Measurements from ENCODE around the gene KITLG.
"Not testable (repeated sequence)": the region's sequence is repeated elsewhere in the genome, so short reads cannot be mapped to it uniquely, and the experiment has no call there.

The KITLG gene

DNA sequence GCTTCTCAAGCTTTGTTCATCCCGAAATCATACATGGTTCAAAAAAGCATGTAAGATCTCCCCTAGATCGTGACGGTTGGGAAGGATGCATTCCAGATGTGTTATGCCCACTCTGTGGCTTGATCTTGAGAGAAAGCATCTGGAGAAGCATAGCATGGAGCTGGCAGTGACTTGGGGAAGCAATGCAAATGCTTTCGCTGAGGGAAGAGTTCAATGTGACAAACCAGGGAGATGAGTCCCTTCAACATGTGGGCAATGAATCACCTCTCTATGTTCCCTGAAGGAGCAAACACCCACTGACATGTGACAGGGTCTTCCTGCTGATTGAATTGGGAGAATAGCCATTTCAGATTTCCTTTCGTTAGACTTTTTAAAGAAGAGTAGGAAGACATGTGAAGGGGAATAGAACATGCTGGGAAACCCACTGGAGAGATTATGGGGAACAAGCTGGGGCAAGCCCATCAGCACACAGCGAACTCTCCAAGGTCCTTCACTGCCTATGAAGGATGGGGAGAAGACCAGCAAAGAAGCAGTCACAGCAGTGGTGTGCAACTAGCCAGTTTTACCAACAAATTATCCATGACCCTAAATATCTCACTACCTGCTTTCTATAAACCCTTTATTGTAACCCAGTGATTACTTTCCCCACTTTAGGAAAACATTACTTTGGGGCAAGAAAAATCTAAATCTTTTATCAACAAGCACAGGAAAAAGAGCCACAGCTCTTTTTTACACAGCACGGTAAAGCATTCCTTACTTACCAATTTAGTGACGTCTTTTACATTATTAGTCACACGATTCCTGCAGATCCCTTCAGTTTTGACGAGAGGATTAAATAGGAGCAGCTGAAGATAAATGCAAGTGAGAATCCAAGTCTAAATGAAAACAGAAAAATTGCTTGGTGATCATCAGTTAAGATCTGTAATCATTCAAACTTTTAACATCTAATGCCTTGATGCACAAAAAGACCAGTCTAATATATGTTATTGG, 35.0 kb downstream of the KITLG start:
- no peak for DNase-seq (ENCODE audit: low read depth in 2 of 2)

- no peak for DNase-seq (ENCODE audit: low read depth in 2 of 2)
These were observed 40.4 kb downstream of the KITLG start for GRCh38 chr12:88539893-88540292.

DNA sequence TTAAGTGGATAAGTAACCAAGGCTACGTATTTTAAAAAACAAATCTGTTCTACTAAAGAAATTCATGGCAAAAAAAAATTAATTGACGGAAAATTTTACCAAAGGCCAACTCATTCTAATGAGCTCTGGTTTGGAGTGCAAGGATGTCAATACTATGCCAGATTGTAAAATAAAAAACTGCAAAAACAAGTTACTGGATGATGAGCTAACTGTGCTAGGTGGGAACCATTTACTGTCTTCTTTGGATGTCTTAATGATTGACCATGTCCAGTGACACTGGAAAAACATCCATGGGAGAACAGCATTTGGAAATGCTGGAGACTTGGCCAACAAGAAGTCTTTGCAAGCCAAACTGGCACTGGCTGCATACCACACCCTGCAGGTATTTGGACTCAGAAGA, 41.6 kb downstream of the KITLG start:
- DNase-seq (ENCODE audit: low read depth in 2 of 2), result no peak

GRCh38 chr12:88538250-88538649, 42.0 kb downstream of the KITLG start:
- no peak for DNase-seq (ENCODE audit: low read depth in 2 of 2)

DNA sequence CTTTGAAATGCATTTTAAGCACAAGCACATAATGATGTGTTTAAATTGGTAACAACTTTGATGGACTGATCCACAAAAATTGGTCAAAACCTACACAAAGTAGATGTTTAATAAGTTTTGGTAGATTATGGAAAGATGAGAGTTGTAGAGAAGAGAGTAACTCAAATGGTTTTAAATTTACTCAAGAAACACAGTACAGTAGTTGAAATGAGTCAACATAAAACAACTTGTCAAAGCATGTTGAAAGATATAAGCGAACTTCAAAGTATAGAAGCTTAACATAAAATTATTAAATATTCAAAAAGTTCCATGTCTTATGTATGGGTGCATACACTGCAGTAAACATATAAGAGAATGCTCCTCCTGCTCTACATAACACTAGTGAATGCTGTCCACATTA, 49.4 kb downstream of the KITLG start:
- no peak for DNase-seq (ENCODE audit: low read depth in 2 of 2)

DNA sequence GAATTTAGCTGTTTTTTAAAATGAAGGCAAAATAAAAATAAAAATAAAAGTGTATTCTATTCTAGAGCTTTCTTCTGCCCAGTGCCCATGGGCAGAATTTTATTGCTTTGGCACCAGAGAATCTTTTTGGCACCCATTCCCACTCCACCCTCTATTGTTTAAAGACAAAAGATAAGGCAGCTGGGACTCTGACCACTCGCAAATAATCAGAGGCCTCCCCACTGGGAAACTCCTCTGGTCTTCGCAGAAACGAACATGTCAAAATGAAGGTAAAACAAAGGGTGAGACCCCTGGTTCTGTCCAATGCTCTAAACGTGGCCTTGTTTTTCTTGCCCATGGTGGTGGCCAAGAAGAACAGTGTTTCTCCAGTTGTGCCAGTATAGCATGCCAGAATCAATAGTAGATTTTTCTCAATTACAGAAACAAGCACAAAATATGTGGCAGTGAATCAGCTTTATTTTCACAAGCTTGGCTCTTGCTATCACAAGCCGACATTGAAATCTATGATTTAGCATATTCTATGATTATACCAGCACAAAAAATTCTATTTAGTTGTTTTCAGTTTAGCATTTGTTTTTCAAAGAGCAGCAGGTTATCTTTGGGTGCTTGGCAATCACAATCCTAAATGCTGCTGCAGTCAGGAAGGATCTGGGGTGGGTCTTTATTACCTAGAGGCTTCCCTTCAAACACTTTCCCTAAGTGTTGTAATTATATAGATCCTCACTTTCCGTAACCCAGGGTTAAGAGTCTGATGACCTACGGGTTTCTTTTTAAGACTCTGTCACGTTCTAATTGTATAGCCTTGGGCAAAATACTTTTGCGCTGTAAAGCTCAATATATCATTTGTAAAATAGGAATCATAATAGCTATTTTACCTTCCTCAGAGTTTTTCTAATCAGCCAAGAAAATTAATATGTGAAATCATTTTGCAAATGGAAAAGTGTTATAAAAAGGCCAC, 50.5 kb downstream of the KITLG start:
- no peak for DNase-seq (ENCODE audit: low read depth in 2 of 2)

DNA sequence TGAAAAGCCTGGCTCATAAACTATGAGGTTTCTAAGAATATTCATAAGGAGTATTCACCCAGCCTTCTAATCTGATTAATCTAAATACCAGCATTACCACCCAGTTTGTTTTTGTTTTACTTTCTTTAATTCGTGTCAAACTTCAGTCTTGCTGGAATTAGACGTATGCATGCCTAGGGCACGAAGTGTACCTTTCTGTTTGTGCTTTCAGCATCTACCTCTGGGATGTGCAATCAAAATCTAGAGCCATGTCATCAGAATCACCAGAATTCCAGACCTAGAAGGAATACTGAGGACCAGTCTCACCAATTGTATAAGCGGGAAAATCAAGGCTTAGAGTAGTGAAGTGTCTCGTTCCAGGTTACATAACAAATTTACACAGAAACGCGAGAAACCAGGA, 57.3 kb downstream of the KITLG start:
- no peak for DNase-seq (ENCODE audit: low read depth in 2 of 2)

DNA sequence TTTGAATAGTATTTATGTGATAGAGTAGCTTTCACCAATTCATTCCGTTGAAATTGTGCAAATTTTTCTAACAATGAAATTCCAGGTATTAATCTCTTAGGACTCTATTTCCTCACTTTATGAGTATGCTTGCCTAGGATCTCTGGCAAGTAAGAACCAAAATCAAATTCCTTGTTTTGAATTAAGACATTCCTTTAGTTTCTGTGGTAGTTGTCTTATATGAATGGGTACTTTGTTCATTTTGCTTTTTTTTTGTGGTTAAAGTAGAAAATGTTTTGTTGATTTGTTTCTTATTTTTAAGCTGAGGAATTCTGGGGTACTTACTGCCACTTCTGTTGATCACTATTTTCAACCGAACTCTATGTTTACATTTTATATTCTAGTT, 59.8 kb downstream of the KITLG start:
- no peak for DNase-seq (ENCODE audit: low read depth in 2 of 2)

- no peak for DNase-seq (ENCODE audit: low read depth in 2 of 2)
These were observed 60.4 kb downstream of the KITLG start for GRCh38 chr12:88519802-88520435.

DNA sequence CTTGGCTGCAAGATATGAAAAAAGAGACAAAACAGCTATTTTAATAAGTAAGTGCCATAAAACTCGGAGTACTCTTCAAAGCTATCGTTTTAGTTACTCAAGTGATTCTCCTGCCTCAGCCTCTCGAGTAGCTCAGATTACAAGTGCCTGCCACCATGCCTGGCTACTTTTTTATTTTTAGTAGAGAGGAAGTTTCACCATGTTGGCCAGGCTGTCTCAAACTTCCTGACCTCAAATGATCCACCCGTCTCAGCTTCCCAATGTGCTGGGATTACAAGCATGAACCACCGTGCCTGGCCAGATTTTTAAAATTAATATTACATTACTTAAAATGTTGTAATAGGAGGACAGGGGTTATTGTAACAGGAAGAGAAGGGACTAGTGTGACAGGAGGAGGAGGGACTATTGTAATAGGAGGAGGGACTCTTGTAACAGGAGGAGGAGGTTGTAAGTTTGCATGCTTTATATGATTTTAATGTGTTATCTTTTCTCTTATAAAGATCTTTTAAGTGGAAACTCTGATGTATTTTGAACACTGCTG, 61.3 kb downstream of the KITLG start:
- DNase-seq (ENCODE audit: low read depth in 2 of 2), result no peak

- DNase-seq (ENCODE audit: low read depth in 2 of 2), result no peak
These were observed 63.5 kb downstream of the KITLG start for GRCh38 chr12:88516811-88517210.

- no peak for DNase-seq (ENCODE audit: low read depth in 2 of 2)
These were observed 69.4 kb downstream of the KITLG start for GRCh38 chr12:88510843-88511242.

GRCh38 chr12:88509851-88510250, 70.4 kb downstream of the KITLG start:
- DNase-seq (ENCODE audit: low read depth in 2 of 2), result no peak

- no peak for DNase-seq (ENCODE audit: low read depth in 2 of 2)
These were observed 70.9 kb downstream of the KITLG start for GRCh38 chr12:88509347-88509746.

DNA sequence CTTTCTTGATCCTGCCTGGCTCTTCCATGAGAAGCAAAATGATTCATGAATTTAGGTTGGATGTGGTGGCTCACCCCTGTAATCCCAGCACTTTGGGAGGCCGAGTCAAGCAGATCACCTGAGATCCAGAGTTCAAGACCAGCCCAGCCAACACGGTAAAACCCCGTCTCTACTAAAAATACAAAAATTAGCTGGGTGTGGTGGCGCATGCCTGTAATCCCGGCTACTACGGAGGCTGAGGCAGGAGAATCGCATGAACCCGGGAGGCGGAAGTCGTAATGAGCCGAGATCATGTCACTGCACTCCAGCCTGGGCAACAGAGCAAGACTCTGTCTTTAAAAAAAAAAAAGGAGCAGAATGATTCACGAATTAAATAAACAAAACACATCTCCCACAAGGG, 72.4 kb downstream of the KITLG start:
- not testable (repeated sequence) for DNase-seq (ENCODE audit: low read depth in 2 of 2)

GRCh38 chr12:88507270-88507669, 73.0 kb downstream of the KITLG start:
- DNase-seq (ENCODE audit: low read depth in 2 of 2), result no peak

- DNase-seq (ENCODE audit: low read depth in 2 of 2), result no peak
These were observed 74.6 kb downstream of the KITLG start for GRCh38 chr12:88505696-88506095.

DNA sequence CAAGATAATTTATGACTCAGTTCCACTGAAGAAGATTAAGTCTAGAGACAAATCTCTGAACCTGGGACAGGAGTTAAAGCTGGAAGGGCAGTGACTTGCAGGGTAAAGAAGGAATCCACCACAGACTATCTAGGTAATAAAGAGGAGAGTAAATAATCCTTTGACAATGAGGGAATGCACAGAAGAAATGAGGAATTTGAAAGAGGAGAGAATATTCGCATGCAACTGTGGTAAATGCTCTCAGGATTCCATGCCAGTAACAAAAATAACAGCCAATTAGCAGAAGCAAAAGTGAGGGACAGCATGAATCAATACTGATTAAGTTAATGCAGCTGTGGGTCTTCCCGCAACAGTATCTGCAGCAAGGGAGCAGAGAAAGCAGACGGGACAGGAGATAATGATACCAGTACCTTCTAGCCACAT, 77.0 kb downstream of the KITLG start:
- DNase-seq (ENCODE audit: low read depth in 2 of 2), result no peak

DNA sequence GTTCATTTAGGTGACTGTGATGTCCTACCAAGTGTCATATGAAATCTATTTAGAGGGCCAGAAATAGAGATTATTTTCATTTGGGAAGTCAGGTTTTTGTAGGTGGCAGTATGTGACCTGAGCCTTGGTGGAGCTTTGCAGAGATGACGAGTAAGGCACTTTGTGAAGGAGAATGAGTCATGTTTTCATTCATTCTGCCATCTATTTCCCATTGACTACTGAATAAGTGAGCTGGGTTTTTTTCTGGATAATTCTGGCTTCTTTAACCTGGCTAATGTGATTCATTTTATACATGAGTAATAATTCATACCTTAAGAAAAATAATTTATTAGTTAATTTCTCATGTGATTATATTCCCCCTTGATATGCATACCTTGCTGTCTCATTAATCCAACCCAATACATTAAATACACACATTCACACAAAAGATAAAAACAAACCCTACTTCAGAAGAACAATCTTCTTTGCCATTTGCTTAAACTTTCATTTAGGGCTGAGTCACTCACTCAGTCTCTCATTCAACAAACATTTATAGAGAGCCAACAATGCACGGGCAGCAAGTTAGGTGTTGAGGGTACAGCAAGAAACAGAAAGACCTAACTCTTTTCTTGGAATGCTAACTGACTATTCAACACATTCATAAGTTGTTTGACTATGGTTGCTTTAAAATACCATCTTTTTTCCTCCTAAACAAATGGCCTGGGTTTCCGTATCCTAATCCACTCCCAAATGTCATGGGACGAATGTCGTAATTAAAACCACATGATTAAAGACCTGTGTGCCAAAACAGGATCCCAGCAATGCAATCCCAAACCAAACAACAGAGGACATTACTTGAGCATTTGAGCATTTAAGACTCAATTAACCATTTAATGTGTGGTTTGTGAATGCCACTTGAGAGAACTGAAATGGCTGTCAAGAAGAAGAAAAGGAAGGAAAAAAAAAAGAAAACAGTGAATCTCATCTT, 78.0 kb downstream of the KITLG start:
- no peak for DNase-seq (ENCODE audit: low read depth in 2 of 2)

GRCh38 chr12:88496891-88497371, 83.3 kb downstream of the KITLG start:
- DNase-seq (ENCODE audit: low read depth in 2 of 2), result no peak

Measured in stimulated activated CD8-positive, alpha-beta memory T cell treated with anti-CD3 and anti-CD28 coated beads, Interleukin-15, amount 100 ng/mL, for 48 hours (primary cell).